HK-2 (cell line): Measurements from ENCODE around the gene EXOSC10.

Experiments
- DNase-seq: peaks from one replicate; pipeline ENCODE4 v3.0.0-alpha.2; 2018; ENCODE audit not compliant: unreplicated experiment

Gene EXOSC10

DNA sequence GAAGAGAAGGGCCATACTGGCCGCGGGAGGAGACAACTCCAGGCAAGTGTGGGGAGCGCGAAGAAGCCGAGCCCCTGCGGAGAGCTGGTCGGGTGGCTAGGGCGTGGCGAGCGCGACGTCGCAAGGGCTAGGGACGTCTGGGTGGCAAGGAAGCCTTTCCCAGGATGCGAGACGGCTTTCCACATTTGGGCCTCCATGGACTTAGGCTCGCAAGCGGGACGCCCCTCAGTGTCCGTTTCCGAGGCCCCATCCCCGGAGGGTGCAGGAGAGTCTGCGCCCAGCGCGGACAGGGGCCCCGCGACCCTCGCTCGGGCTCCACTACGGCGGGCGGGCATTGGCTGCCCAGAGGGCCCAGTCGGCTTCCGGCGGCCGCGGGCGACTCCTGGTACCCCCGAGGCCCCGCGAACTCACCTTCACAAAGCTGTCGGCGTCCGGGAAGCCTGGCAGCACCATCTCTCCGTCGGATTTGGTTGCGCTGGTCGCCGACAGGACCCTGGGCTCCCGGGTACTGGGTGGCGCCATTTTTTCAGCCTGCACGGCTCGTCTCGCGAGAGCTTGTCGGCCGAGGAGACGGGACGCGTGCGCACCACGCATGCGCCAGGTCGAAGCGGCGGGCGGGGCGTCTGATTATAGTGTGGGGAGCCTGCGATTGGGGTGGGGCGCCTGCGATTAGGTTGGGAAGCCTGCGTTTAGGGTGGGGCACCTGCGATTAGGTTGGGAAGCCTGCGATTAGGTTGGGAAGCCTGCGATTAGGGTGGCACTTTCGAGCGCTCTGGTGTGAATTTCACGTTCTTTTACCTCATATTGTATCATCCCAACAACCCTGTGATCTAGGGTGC, at the start of gene EXOSC10:
Gene EXOSC10 (minus strand): TSS at position 560 of the 839 bp plus-strand sequence. CDS start 38 bp downstream, at position 522.
- peak; percentile 94 for DNase-seq

- no peak for DNase-seq
Observed at GRCh38 chr1:11147197-11147770, 47.6 kb upstream of the EXOSC10 start.

DNA sequence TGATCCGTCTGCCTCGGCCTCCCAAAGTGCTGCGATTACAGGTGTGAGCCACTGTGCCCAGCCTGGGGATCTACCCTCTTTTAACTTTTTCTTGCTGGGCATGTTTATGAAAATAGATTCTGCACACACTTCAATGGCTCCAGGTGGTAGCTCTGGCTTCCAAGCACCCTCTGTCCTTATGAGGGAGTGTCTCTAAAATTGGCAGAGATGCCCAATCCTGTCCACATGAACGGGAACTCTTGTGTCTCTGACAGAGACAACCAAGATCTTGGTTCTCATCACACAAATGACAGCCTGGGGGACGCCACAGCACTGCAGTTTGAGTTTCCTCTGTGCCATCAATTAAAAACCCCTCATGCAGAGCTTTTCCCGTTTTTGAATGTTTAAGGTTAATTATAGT, 46.1 kb upstream of the EXOSC10 start:
- DNase-seq = no peak

DNA sequence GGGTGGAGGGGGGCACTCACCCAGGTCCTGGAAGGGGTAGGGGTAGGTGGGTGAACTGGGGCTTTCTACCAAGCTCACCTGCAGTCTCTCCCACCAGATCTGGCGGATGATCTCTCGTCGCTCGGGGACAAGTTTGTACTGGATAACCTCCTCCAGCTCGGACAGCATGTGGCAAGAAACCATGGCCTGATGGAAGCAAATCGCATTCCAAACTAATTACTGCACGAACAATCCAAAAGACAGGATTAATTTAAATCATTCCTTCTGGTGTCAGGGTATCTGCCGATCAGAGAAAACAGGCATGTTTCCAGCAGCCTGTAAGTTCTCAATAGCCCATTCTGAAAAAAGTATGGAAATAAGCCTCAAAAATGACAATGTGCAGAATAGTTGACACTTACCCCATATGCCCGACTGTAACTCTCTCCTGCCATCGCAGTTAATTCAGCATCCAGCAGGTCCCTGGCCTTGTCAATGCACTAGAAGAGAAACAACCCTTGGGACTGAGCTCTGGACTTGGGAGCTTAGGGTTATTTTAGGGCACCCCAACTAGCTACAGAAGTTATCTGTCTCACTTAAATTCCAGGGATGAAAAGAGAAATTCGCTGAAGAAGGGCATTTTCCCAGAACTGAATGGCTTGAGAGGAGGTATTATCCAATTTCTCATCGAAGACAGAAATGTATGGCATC, 45.0 kb upstream of the EXOSC10 start:
- no peak for DNase-seq

GRCh38 chr1:11143907-11144306, 44.2 kb upstream of the EXOSC10 start:
- DNase-seq = no peak

DNA sequence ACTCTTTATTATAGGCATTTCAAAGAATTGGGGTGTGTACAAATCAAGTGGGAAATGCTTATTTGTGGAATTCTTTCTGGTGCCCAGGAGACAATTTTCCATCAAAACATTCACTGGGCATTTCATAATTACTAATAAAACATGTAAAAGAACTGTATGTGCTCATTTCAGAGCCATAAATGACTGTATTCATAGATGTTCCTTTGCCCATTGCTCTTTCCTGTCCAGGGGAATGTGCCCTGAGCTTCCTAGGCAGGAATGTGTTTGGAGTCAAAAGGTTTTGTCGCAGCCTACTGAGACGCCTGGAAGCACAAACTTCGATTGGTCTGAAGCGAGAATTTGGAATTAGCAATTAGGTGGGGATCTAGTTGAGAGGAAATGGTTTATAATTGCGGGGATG, 43.7 kb upstream of the EXOSC10 start:
- DNase-seq = no peak

GRCh38 chr1:11142618-11143391, 43.1 kb upstream of the EXOSC10 start:
- no peak for DNase-seq

DNA sequence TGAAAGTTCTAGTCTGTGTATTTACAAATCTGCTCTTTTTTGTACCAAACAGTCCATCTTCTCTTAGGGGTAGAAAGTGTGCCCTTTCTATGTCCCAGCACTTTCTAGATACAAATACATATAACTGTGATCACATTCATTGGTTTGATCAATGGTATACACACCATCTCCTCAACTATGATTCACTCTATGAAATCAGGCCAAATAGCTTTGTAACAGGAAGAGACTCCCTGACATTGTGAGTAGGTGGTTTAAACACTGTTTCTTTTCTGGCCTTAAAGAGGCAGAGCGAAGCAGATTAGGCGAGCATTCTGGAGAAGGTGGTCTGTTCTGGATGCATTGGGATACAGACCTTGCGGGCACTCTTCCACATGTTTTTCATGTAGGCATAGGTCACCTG, 39.3 kb upstream of the EXOSC10 start:
- no peak for DNase-seq

DNA sequence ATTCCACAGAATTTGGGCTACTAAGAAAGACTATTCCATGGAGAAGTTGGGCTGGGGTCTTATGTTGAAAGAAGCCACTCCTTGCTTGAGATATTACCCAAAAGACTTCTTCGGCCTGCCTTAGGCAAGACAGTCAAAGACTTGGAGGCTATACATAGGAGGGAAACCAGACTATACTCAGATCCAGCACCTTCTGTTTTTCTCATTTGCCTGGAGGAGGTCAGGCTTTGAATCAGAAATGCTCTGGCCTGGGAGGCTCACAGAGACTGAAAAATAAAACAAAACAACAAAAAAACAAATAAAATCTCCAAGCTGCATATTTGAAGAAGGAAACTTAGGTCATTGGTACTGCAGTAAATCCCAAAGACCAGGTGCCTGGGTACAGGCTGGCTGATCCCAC, 38.4 kb upstream of the EXOSC10 start:
- no peak for DNase-seq

DNA sequence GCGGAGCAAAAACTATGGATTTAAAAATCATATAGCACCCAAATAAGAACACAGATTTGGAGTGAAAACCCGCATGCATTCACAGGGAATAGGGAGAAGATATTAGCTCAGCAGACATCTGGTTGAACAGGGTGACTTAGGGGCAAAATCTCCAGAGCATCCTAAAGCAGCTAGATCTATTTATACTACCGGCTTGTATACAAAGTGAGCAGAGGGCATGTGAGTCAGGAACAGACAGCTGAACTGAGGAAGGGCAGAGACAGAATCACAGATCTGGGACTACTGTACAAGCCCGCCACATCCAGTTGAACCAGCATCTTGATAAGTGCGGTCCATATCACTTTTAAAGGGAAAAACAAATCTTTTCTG, 35.2 kb upstream of the EXOSC10 start:
- no peak for DNase-seq

DNA sequence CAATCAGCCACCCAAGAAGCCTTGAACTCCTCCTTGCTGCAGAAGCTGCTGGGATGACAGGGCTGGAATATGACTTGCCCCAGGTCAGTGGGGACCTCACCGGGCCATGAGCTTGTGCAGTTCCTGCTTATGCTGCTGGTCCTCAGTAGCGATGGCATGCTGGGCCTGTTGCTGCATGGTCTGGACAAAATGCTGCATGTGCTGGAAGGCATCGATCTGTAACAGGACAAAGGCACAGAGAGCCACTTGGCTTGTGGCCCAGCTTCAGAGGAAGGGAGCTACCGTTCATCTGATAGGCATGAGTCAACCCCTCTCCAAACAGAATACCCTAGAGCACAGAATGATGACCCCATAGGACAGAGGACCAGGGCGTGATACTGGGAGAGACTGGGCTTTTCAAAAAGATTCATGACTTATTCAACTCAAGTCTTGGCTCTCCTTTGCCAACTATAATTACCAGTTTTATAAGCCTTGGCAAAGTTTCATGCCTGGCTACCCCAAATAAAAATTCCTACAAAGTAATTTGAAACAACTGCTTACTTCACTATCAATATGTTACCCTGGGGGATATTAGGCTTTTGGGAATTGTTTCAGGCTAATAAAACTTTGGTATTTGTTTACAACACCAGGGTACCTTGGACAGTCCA, 34.7 kb upstream of the EXOSC10 start:
- DNase-seq = peak; percentile 28

GRCh38 chr1:11132563-11133293, 33.1 kb upstream of the EXOSC10 start:
- DNase-seq = no peak

GRCh38 chr1:11131816-11132215, 32.1 kb upstream of the EXOSC10 start:
- DNase-seq = no peak

DNA sequence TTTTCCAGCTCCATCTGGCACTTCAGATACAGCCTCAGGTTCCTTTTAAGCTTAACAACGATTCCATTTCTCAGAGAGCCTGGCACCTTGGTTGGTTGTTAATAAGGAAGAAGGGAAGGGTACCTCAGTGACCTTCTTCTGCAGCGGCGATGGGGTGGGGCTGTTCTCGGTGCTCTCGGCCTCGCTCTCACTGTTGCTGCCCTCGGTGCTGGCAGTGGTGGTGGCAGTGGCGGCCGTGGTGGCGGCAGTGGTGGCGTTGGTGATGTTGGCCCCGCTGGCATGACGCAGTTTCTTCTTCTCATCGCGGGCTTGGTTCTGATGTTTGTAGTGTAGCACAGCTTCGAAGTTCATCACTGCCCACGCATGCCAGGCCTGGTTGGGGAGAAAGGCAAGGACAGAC, 30.7 kb upstream of the EXOSC10 start:
- no peak for DNase-seq

DNA sequence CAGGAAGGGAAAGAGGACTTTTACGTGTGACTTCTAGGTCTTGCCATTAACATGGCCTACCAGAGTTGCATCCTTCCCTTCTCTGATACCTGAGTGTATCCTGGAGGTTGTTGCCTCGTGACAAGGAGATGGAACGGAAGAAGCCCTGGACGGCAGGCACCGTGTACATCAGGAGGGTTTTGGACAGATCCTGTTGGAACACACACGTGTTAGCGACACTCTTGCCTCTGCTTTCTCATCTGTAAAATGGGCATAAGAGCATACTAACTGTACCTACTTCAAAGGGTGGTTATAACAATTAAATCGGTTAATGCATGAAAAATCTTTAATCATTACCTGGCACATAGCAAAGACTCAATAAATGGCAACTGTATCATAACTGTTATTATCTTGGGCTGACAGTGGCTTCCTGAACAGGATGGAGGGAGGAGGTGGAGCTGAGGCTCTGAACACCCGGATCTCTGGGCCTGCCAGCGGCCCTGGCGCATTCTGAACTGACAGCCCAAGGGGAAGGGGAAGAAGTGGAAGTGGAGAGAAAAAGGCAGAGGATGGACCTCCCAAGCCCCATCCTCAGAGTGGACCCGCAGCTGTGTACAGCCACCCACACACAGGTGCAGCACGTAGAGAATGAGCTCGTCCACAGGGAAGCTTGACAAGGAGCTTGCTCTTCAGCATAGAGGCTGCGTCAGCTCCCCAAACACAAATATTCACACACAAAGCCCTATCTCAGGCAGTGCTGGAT, 30.2 kb upstream of the EXOSC10 start:
- no peak for DNase-seq

DNA sequence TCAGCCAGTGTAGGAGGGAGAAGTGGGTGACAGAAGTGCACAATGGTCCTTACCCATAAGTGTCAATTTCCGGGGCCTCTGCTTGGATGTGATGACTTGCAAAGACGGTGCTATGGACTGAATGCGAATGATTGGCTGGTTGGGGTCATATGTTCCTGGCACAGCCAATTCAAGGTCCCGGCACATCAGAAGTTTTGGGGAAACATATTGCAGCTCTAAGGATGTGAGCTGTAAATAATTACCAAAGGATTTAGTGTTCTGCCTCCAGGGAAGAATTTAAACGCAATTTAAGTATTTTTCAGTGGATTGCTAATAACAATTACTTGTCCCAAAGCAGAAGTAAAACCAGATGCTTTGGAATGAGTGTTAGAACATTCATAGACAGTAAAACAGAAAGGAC, 26.9 kb upstream of the EXOSC10 start:
- no peak for DNase-seq

DNA sequence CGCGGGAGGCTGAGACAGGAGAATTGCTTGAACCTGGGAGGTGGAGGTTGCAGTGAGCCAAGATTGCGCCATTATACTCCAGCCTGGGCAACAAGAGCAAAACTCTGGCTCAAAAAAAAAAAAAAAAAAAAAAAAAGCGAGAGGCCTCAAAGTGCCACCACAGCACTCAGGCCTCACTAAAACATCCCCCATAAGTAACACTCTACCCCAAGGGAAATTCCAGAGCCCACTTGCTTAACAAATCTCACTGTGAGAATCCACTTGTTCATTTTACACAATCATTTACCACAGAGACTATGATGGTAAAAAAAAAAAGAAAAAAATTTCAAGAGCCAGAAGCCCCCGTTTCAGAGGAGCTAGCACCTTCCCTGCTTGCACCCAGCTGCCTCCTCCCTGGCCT, 26.3 kb upstream of the EXOSC10 start:
- DNase-seq = no peak

DNA sequence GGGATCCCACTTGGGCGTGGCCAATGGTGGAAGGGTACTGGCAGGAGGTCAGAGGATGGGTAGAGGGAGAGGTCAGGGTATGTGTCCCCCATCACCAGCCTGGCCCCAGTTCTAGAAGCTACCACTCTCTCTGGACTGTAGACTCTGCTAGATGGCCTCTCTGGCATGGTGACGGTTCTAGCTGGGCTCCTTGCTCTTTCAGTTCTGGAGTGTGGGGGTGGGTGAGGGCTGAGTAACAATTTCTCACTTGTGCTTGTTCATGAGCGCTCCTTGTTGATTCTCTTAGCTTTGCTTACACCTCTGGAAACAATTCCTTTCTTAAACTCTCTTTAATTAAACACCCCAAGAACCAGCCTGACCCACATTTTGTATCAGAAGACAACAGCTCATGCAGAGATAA, 25.3 kb upstream of the EXOSC10 start:
- no peak for DNase-seq

DNA sequence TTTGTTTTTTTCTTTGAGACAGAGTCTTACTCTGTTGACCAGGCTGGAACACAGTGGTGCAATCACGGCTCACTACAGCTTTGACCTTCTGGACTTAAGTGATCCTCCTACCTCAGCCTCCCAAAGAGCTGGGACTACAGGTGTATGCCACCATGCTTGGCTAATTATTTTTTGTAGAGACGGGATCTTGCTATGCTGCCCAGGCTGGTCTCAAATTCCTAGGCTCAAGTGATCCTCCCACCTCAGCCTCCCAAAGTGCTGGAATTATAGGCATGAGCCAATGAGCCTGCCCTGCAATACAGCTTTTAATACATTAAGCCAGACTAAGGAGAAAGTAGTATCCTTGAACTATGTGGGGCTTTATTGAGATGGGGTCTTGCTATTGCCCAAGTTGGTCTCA, 16.6 kb upstream of the EXOSC10 start:
- no peak for DNase-seq

GRCh38 chr1:11114966-11115365, 15.3 kb upstream of the EXOSC10 start:
- no peak for DNase-seq
